NCI-H2227 (cell line): ENCODE results near the gene SMAD3.
"Not testable (repeated sequence)": the region's sequence is repeated elsewhere in the genome, so short reads cannot be mapped to it uniquely, and the experiment has no call there.

ENCODE experiments used
- DNase-seq: peaks from one replicate; lab custom pipeline; 2025; ENCODE audit not compliant: unreplicated experiment; lab: John Stamatoyannopoulos, UW

Gene SMAD3

GRCh38 chr15:67065531-67066005, at the start of gene SMAD3:
Gene SMAD3, plus strand, starts transcription at chr15:67065602. Its CDS starts 553 bp downstream, at chr15:67066155.
- peak; percentile 74 for DNase-seq

GRCh38 chr15:67017311-67017710, 48.1 kb upstream of the SMAD3 start:
- no peak for DNase-seq

GRCh38 chr15:67018026-67018425, 47.4 kb upstream of the SMAD3 start:
- DNase-seq, result no peak

- no peak for DNase-seq
Observed at GRCh38 chr15:67018441-67018840, 47.0 kb upstream of the SMAD3 start.

DNA sequence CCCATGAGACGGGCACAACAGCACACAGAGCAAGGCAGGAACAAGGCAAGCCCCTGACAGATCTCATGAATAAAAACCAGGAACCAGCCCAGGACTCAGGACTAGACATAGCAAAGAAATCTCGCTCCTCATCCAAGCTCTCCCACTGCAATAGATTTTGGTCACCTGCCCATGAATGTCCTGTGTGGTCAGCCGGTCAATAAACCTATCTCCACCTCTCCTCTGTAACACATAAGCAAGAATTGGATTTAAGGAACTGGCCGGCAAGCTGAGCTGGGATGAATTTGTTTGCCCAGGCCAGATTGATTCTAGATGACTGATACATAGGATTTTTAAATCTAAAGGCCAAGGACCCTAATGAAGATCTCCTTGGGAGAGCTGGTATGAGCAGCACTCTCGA, 46.3 kb upstream of the SMAD3 start:
- DNase-seq, result no peak

DNA sequence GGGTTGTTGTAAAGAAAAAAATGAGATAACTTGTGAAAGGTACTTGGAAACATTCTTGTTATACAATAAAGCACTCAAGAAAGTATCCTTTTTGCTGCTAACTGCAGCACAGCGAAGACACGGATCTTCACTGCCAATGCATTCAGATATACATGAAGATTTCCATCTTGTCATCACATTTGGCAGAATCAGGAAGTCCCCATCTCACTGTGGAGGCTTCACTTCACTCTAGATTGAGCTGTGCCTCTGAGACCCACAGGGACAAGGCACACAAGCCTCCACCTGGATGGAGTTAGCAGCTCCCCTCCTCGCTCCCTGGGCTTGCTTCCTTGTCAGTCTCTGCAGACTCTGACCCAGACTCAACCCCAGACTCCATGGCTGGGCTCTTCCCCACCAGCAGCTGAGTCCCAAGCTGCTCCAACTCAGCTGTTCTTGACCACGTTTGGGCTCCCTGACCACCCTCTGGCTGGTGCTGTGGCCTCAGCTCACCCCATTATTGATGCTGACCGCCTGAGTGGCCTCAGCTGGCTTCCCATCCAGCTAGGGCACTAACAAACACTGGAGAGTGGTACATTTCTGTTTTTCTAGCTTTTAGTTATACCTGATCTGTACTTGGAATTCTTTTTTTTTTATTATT, 45.4 kb upstream of the SMAD3 start:
- DNase-seq, result no peak

GRCh38 chr15:67020668-67021067, 44.7 kb upstream of the SMAD3 start:
- not testable (repeated sequence) for DNase-seq

- DNase-seq, result no peak
Observed at GRCh38 chr15:67021455-67021854, 43.9 kb upstream of the SMAD3 start.

DNA sequence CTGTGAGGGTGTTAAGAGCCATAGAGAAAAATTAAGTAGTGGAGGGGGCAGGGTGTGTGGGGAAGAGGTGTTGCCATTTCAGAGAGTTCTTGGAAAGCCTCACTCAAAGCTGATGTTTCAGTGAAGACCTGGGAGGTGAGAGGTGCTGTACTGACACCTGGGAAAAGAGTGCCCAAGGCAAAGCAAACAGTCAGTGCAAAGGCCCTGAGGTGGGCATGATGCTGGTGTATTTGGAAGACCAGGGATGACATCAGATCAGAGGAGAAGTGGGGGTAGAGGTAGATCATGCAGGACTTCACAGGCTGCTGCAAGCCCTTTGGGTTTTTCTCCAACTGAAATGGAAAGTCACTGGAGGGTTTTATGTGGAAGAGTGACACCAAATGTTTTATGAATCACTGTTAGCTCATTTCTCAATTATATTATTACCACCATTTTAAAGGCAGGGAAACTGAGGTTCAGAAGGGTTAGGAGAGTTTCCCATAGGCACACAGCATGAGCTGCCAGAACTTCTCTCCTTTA, 42.8 kb upstream of the SMAD3 start:
- no peak for DNase-seq

DNA sequence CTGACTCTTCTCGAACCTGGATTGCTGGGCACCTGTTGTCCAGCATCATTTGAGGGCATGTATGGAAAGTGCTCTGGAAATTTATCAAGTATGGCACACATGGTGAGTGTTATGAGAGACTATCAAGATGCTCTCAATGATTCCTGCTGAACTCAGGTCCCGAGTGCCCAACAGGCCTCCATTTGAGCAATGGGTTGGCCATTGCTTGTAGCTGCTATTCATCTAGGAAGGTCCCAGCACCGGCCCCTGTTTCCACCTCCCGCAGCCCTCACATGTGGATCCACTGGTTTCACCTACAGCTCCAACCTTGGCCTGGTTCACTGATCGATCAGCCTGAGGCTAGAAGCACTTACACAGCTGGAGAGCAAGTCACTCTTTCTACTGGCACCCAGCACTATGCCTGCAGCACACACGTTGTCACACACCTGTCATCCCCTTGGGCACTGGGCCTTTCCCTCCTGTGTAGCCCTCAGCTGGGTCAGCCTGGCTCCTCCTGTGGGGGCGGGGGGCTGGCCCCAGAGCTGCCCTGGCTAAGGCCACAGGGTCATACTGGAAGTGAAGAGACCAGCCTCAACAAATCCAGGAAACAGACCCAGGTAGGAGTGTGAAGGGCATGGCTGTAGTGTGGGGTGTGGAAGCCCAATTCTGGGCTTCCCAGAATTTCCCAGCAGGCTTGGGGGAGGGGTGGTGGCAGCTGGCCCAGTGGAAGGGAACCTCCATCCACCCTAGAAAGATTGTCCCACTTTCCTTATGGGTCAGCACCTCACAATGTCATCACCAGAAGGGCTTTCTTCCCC, 41.7 kb upstream of the SMAD3 start:
- DNase-seq, result no peak

- no peak for DNase-seq
Observed at GRCh38 chr15:67024314-67024997, 40.9 kb upstream of the SMAD3 start.

DNA sequence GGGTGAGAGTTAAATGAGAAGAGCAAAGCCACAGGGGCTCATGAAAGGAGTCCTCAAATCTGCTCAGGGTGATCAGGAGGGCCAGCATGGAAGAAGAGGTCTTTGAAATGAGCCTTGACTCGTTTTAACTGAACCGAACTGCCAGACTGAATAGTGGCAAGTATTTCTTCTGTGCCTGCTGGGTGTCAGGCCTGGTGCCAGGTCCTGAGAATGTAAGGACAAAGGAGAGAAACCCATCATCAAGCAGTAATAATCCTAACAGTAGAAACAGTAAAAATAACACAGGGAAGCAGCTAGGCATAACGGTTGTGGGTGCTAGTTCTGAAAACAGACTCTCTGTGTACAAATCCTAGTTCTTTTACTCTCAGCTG, 40.4 kb upstream of the SMAD3 start:
- no peak for DNase-seq

DNA sequence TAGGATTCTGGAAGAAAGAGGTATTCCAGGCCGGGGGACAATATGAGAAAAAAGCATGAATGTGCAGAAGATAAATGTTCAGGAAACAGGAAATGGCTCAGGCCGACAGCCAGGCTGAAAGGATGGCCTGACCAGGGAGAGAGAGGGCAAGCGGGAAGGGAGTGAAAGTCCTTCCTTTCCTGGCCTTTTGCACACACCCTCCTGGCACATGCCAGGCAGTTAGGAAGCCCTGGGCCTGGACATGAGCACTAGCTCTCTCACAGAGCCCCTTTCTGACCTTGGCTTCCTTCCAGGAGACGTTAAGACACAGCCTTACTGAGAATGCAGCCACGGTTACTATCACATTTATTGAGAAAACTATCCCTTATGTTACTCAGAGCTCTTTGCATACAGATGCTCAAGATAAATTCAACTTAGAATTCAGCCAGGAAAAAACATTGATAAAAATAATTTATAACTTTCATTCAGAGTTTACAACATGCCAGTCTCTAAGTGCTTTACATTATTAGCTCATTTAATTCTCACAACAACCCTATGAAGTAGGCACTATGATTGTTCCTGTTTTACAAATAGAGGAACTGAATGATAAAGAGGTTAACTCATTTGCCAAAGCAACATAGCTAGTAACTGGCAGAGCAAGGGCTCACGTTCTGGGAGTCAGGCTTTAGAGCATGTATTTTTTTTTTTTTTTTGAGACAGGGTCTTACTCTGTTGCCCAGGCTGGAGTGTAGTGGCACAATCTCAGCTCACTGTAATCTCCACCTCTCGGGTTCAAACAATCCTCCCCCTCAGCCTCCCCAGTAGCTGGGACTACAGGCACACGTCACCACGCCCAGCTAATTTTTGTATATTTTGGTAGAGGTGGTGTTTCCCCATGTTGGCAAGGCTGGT, 39.4 kb upstream of the SMAD3 start:
- DNase-seq, result no peak

DNA sequence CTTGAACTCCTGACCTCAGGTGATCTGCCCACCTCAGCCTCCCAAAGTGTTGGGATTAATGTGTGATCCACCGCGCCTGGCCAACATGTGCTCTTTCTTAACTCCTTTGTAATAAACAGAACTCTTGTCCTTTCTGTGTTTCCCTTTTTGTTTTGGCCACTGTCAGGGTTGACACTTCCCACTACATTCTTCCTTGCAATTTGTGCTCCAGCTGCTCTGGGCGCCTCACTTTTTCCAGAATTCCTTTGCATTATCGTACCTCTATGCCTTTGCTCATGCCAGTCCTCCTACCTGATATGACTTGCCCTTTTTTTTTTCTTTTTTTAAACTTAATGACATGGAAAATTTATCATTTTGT, 38.8 kb upstream of the SMAD3 start:
- DNase-seq, result no peak

- DNase-seq, result not testable (repeated sequence)
Observed at GRCh38 chr15:67028440-67028839, 37.0 kb upstream of the SMAD3 start.

DNA sequence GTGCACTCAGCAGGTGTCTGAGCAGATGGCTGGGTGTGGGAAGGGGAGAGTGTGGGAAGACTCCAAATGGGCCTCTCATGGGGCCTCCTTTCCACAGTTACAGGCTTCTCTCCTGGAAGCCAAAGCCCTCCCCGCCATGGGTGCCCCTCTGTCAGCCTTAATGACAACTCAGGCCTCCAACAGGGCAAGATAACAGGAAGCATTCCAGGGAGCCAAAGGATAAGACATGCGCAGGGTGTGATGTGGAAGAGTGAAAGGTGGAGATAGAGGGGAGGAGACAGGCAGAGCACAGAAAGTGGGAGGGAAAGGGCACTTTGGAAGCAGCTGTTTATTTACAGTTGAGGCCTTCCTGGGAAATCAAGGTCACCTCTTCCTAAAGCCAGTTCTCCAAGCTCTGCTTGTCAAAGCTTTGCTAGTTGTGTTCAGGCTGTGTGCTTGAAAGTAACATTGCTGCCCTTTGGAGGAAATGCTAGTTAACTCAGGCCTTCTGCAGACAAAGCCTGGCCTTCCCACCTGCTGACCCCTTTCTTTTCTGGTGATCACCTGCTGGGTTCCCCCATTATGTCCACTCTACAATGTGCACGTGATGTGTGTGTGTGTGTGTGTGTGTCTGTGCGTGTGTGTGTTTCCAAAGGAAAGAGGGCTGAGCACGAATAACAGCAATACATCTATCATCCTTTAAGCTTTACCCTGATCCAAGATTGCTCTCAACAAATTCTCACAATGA, 35.2 kb upstream of the SMAD3 start:
- peak; percentile 67 for DNase-seq

DNA sequence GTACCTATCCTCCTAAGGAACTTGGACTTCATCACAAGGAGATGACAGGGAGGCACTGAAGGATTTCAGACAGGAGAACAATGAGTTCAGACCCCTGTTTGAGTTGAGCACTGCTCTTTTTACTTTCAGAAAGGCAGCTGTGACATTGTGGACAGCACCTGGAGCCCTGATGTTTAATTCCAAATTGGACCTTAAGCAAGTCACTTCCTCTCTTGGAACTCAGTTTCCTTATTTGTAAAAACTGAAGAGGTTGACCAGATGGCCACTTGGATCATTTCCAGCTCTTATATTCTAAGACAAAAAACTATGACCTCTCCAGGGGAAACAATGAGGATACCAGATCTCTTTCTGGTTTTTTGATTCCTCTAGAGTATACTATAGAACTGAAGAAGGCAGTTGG, 34.1 kb upstream of the SMAD3 start:
- no peak for DNase-seq

DNA sequence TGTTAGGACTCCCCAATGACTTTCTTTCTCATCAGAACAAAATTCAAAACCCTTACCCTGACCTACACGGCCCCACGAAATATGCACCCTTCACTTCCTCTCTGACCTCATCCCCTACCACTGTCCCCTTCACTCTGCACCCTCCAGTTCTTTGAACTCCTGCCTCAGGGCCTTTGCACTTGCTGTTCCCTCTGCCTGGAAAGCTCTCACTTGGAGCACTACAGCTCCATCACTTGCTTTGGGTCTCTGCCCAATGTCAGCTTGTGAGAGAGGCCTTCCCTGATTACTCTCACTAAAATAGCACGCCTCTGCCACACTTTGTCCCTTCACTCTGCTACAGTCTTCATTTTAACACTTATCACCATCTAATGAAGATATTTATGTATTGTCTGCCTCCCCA, 32.8 kb upstream of the SMAD3 start:
- DNase-seq, result no peak

- DNase-seq, result no peak
Observed at GRCh38 chr15:67033012-67033411, 32.4 kb upstream of the SMAD3 start.

GRCh38 chr15:67033571-67034044, 31.8 kb upstream of the SMAD3 start:
- no peak for DNase-seq
